Hematopoietic multipotent progenitor cell (in vitro differentiated cells): ENCODE measurements around the gene DNAH2. TPM values are rescaled to one million over a fixed set of nuclear protein-coding genes. Genes with fewer than 3 reads are reported as not detected.

ENCODE experiments used
- DNase-seq, 3 donors: peaks; one replicate each; pipeline ENCODE4 v3.0.0-alpha.2; 2011 to 2015; ENCODE audit warnings: low read depth in 2 of 3, low spot score in 2 of 3
- total RNA-seq: library from RNA; depleted of rRNA; stranded (reverse); fragments of >200 nt; gene quantifications from one replicate; pipeline ENCODE4 v1.2.3, GENCODE V29; 2012

DNAH2 gene, protein sequence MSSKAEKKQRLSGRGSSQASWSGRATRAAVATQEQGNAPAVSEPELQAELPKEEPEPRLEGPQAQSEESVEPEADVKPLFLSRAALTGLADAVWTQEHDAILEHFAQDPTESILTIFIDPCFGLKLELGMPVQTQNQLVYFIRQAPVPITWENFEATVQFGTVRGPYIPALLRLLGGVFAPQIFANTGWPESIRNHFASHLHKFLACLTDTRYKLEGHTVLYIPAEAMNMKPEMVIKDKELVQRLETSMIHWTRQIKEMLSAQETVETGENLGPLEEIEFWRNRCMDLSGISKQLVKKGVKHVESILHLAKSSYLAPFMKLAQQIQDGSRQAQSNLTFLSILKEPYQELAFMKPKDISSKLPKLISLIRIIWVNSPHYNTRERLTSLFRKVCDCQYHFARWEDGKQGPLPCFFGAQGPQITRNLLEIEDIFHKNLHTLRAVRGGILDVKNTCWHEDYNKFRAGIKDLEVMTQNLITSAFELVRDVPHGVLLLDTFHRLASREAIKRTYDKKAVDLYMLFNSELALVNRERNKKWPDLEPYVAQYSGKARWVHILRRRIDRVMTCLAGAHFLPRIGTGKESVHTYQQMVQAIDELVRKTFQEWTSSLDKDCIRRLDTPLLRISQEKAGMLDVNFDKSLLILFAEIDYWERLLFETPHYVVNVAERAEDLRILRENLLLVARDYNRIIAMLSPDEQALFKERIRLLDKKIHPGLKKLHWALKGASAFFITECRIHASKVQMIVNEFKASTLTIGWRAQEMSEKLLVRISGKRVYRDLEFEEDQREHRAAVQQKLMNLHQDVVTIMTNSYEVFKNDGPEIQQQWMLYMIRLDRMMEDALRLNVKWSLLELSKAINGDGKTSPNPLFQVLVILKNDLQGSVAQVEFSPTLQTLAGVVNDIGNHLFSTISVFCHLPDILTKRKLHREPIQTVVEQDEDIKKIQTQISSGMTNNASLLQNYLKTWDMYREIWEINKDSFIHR (N-terminal part only)
- total RNA-seq = under 0.01 TPM

DNA sequence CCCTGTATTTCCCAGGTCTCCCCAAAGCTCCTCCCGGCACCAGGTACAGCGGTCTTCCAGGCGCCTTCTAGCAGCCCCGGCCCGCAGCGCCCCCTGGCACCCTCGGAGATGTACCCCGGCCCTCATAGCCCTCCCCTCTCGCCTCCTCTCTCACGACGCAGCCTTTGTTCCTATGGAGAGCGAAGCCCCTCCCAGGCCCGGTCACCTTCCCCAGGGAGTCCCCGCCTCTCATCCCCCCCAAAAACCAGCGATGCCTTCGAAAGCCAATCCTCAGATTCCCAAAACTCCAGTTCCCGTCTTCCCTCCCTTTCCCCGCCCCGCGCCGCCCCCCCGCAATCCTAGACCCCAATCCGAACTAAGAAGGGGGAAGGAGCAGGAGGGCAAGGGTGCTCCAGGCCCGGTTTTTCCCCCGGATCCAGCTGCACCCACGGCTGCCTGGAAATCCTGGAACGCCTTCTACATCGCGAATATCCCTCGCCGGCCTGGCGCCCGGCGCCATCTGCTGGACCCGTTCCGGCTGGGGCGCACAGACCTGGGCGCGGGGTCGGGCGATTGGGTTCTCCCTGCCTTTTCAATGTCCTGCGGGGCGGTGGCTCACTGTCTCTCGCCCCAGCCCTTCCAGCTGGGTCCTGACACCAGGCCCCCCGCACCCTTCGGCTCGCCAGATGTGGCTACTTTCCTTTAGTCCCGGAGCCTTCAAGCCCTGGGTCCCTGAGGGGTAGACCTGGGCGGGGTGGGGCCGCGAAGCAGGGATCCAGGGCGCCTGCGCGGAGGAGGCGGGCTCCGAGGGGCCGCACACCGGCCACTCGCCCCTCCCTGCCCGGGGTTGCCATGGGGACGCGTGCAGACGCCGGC lies at the start of gene DNAH2:
TSS of gene DNAH2 (plus strand) at position 844 of the 855 bp plus-strand sequence. CDS start 1,991 bp downstream, outside the sequence.
- DNase-seq = peak in 2 of 3 donors; percentile 79 to 82

DNA sequence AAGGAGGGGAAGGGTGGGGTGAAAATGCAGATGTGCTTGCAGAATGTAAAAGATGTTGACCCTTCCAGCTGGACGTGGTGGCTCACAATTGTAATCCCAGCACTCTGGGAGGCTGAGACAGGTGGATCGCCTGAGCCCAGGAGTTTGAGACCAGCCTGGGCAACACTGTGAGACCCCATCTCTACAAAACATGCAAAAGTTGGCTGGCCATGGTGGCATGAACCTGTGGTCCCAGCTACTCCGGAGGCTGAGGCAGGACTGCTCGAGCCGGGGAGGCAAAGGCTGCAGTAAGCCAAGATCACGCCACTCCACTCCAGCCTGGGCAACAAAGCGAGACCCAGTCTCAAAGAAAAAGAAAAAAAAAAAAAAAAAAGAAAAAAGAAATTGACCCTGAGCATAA lies 49.1 kb upstream of the DNAH2 start:
- no peak for DNase-seq

- peak in 2 of 3 donors; percentile 17 to 52 for DNase-seq
Observed at GRCh38 chr17:7673239-7673638, 44.3 kb upstream of the DNAH2 start.

- DNase-seq = no peak
Observed at GRCh38 chr17:7674934-7675333, 42.6 kb upstream of the DNAH2 start.

GRCh38 chr17:7676533-7676932 lies 41.0 kb upstream of the DNAH2 start:
- DNase-seq = no peak

GRCh38 chr17:7677388-7678067 lies 40.0 kb upstream of the DNAH2 start:
- DNase-seq = no peak

DNA sequence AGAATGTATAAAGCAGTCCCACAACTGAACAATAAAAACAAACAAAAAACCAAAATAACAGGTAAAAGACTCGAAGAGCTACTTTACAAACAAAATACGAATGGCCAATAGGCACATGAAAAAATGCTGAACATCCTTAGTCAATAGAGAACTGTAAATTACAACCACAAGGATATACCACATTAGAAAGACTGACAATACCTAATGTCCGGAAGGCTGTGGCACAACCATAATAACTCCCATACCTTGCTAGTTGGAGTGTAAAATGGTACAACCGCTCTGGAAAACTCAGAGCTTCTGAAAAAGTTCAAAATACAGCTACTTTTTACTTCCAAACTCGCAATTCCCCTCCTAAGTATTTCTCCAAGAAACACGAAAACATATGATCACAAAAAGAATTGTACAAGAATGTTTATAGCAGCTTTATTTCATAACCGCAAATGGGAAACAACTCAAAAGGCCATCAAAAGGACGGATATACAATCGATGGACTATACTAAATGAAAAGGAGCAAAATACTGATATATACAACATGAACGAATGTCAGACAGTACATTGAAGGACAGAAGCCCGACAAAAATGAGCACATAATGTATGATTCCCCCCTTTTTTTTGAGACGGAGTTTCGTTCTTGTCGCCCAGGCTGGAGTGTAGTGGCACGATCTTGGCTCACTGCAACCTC lies 32.6 kb upstream of the DNAH2 start:
- no peak for DNase-seq

DNA sequence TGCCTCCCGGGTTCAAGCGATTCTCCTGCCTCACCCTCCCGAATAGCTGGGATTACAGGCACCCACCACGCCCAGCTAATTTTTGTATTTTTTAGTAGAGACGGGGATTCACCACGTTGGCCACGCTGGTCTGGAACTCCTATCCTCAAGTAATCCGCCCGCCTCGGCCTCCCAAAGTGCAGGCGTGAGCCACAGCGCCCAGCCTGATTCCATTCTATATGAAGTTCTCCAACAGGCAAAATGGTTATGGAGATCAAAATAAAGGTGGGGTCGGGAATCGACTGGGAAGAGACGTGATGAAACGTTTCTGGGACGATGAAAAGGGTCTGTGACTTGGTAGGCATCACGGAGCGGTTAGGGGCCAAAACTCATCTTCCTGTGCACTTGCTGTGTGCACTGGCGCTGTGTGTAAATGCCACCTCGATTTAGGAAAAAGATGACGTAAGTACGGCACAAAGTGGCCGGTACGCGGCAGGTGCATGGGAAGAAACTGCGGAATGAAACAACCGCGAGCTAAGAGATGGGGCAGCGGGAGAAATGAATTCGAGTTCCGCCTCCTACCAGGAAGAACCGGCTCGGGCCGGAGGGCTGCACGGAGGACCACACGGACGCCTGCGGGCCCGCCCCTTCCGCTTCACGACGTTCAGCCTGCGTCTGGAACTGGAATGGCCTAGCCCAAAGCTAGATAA lies 31.9 kb upstream of the DNAH2 start:
- peak; percentile 74 to 95 (median 95) for DNase-seq

DNA sequence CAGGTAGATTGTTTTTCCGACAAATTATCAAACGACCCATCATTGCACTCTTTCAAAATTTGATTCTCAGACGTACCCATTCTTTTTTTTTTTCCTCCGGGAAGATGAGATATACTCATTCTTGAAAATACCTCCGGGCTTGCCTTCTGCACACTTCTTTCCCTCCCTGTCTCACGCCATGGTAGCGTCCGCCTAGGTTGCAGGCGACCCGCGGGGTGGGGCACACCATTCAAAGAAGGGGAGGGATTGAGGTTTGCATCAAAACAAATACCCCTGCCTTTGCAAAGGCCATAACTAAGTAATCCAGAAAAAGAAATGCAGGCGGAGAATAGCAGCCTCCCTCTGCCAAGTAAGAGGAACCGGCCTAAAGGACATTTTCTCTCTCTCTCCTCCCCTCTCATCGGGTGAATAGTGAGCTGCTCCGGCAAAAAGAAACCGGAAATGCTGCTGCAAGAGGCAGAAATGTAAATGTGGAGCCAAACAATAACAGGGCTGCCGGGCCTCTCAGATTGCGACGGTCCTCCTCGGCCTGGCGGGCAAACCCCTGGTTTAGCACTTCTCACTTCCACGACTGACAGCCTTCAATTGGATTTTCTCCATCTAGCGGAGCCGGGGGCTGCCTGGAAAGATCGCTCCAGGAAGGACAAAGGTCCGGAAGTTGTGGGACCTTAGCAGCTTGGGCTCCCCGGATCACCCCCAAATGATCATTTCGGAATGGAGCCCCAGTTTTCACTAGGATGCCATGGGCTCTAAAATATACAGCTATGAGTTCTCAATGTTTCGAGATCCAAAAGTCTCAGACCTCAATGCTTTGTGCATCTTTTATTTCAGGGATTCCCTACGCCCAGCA lies 31.1 kb upstream of the DNAH2 start:
- DNase-seq = peak; percentile 80 to 92 (median 91)

GRCh38 chr17:7687072-7687907 lies 30.3 kb upstream of the DNAH2 start, which contains the start of gene TP53:
Gene TP53 (minus strand): TSS chr17:7687490. CDS start chr17:7676594, 10,896 bp downstream.
- DNase-seq = peak; percentile 68 to 96 (median 90)

DNA sequence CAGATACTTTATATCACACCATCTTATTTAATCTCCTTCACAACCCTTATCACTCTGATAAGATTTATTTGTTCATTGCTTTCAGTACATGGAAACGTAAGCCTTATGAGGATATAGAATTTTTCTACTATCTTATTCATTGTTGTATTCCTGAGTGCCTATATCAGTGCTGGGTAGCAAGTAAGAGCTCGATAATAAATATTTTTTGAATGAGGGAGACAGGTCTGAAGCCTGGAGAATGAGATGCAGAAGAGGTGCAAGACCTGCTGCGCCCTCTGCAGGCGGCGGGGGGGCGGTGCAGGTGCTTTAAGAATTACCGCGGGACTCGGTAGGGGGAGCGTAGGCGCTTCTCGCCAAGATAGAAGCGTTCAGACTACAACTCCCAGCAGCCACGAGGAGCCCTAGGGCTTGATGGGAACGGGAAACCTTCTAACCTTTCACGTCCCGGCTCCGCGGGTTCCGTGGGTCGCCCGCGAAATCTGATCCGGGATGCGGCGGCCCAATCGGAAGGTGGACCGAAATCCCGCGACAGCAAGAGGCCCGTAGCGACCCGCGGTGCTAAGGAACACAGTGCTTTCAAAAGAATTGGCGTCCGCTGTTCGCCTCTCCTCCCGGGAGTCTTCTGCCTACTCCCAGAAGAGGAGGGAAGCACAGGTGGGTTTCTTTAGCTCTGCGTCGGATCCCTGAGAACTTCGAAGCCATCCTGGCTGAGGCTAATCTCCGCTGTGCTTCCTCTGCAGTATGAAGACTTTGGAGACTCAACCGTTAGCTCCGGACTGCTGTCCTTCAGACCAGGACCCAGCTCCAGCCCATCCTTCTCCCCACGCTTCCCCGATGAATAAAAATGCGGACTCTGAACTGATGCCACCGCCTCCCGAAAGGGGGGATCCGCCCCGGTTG lies 29.4 kb upstream of the DNAH2 start, which contains the start of gene WRAP53:
TSS of gene WRAP53 (plus strand) at position 570 of the 900 bp plus-strand sequence. CDS start at position 742, 172 bp downstream.
- peak; percentile 92 to 98 (median 95) for DNase-seq

- no peak for DNase-seq
Observed at GRCh38 chr17:7688808-7689316, 28.7 kb upstream of the DNAH2 start.

DNA sequence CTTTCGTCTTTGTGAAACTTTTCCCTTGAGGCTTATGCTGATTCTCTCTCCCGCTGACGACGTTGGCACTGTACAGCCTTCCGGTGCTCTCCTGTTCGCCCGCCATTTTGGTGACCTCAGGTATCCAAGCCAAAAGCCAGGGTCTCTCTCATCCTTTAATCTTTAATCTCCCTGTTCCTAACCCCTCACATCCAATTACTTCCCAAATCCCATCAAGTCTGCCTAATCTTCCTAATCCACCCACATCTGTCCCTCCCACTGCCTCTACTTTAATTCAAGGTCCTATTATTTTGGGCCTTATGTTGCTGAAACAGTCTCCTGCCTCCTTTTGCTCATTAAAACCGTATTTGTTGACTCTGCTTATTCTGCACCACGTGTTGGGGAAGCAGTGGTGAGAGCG lies 22.0 kb upstream of the DNAH2 start:
- no peak for DNase-seq

GRCh38 chr17:7697828-7698588 lies 19.5 kb upstream of the DNAH2 start:
- DNase-seq = no peak

DNA sequence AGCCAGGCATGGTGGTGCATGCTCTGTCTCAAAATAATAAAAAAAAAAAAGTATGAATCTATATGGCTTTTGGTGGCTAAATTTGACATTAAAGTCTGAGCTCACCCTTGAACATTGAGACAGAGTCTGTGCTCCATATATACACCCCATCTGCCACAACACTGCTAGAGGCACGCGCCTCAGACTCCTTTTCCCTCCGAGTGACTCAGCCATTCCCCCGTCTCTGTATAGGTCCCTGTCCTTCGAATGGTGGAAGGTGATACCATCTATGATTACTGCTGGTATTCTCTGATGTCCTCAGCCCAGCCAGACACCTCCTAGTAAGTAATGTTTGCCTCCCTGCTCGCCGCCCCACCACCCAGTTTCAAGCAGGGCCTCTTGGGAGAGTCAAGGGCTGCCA lies 17.0 kb upstream of the DNAH2 start:
- DNase-seq = no peak
